Endometrial microvascular endothelial cells (primary cell): ENCODE results near the gene OR52D1. TPM values are rescaled to one million over a fixed set of nuclear protein-coding genes. Genes with fewer than 3 reads are reported as not detected.

Experiments used
- in situ Hi-C: cut with HindIII; loops from 2 replicates; pipeline ENCODE4 v1.10.0; 2017; ENCODE audit warnings: low sequenced_read_pairs, low pct_unique_long_range_greater_than_20kb; ENCODE audit errors: inconsistent ontology term
- total RNA-seq: library from RNA; depleted of rRNA; stranded (reverse); fragments of >200 nt; gene quantifications from one replicate; pipeline ENCODE4 v1.2.3, GENCODE V29; 2015; ENCODE audit errors: inconsistent ontology term

Gene OR52D1
- total RNA-seq, 1 donor from 2014 or later, result not detected

GRCh38 chr11:5507933-5508305 lies 19.4 kb downstream of the OR52D1 start:
- in situ Hi-C loops, result no loop called here

GRCh38 chr11:5508605-5509004 lies 20.1 kb downstream of the OR52D1 start:
- in situ Hi-C loops, result no loop called here

GRCh38 chr11:5509803-5510202 lies 21.3 kb downstream of the OR52D1 start, which contains the start of gene UBQLN3:
Gene UBQLN3, minus strand, starts transcription at chr11:5509957. Its CDS starts 399 bp downstream, at chr11:5509558.
- in situ Hi-C loops, result no loop called here

- in situ Hi-C loops, result no loop called here
These were observed 26.4 kb downstream of the OR52D1 start for GRCh38 chr11:5514841-5515240.

GRCh38 chr11:5516599-5516998 lies 28.1 kb downstream of the OR52D1 start, which contains the start of gene UBQLNL:
Gene UBQLNL, minus strand, starts transcription at chr11:5516699. Its CDS starts 258 bp downstream, at chr11:5516441.
- in situ Hi-C loops, result no loop called here

GRCh38 chr11:5521540-5521939 lies 33.1 kb downstream of the OR52D1 start:
- in situ Hi-C loops, result no loop called here

GRCh38 chr11:5522308-5522707 lies 33.8 kb downstream of the OR52D1 start:
- in situ Hi-C loops, result no loop called here

GRCh38 chr11:5524756-5525155 lies 36.3 kb downstream of the OR52D1 start:
- in situ Hi-C loops, result no loop called here

- in situ Hi-C loops, result no loop called here
These were observed 39.2 kb downstream of the OR52D1 start for GRCh38 chr11:5527716-5528115.

GRCh38 chr11:5528495-5528894 lies 40.0 kb downstream of the OR52D1 start:
- in situ Hi-C loops, result no loop called here

- in situ Hi-C loops, result no loop called here
These were observed 42.8 kb downstream of the OR52D1 start for GRCh38 chr11:5531053-5531831.

GRCh38 chr11:5534046-5534445 lies 45.6 kb downstream of the OR52D1 start:
- in situ Hi-C loops, result no loop called here

- in situ Hi-C loops, result no loop called here
These were observed 48.0 kb downstream of the OR52D1 start for GRCh38 chr11:5536482-5536881.

Other genes with a start within 250 kb of the OR52D1 start
- gene HBG1, start 238.8 kb upstream of the OR52D1 start, total RNA-seq, result not detected
- not detected for gene HBG2, start 233.9 kb upstream of the OR52D1 start, total RNA-seq
- gene HBE1, start 218.7 kb upstream of the OR52D1 start, total RNA-seq, result not detected
- gene OR51B4, start 186.7 kb upstream of the OR52D1 start, total RNA-seq, result not detected
- gene OR51B2, start 164.4 kb upstream of the OR52D1 start, total RNA-seq, result not detected
- not detected for gene OR51B5, start 145.2 kb upstream of the OR52D1 start, total RNA-seq
- gene OR51B6, start 137.2 kb upstream of the OR52D1 start, total RNA-seq, result not detected
- not detected for gene OR51M1, start 104.9 kb upstream of the OR52D1 start, total RNA-seq
- not detected for gene OR51Q1, start 66.6 kb upstream of the OR52D1 start, total RNA-seq
- gene OR51I1, start 47.2 kb upstream of the OR52D1 start, total RNA-seq, result not detected
- gene OR51I2, start 39.4 kb upstream of the OR52D1 start, total RNA-seq, result not detected
- gene UBQLN3, start 21.3 kb downstream of the OR52D1 start, total RNA-seq, result not detected
- gene UBQLNL, start 28.0 kb downstream of the OR52D1 start, total RNA-seq, result not detected
- not detected for gene OR52H1, start 59.9 kb downstream of the OR52D1 start, total RNA-seq
- not detected for gene OR52B6, start 92.2 kb downstream of the OR52D1 start, total RNA-seq
- 9.7 TPM for gene TRIM6, start 108.0 kb downstream of the OR52D1 start, total RNA-seq
- gene TRIM34, start 136.3 kb downstream of the OR52D1 start, total RNA-seq, result 11.8 TPM
- 55.4 TPM for gene TRIM5, start 196.4 kb downstream of the OR52D1 start, total RNA-seq
- gene TRIM22, start 201.1 kb downstream of the OR52D1 start, total RNA-seq, result 112 TPM
- not detected for gene OR56B1, start 247.8 kb downstream of the OR52D1 start, total RNA-seq